GM19467 (cell line): ENCODE measurements around the gene NTF3.
"Not testable (repeated sequence)": the region's sequence is repeated elsewhere in the genome, so short reads cannot be mapped to it uniquely, and the experiment has no call there.

Experiments used
- ATAC-seq: cut with Tn5 transposase; IDR thresholded peaks from one replicate; pipeline ENCODE4 v1.9.1; 2021; ENCODE audit warnings: mild to moderate bottlenecking, moderate library complexity; ENCODE audit not compliant: unreplicated experiment

Gene NTF3

GRCh38 chr12:5524769-5525436 is 93.0 kb downstream of the NTF3 start:
- no peak for ATAC-seq

DNA sequence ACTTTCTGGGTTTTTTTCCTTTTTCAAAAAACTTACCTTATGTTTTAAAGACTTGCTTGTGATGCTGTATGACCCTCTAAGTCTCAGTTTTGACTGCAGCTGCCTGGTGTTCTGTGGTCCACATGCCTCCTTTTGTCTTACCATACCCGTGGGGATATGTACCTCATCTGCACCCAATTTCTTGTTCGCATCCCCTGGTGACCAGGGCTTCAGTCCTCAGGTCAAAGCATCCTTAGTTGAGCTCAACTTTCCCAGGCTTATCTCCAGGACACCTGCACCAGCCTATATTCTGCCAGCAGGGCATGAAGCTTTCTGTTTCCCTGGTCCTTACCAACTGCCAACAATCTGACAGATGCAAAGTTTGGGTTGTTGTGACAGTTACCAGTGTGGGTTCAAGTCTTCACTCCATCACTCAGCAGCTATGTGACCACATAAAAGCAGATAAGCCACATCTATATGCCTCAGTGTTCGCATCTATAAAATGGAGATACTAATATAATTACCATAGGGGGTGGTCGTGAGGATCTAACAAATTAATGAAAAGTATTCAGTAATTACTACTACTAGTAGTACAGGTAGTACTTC is 94.0 kb downstream of the NTF3 start:
- no peak for ATAC-seq

DNA sequence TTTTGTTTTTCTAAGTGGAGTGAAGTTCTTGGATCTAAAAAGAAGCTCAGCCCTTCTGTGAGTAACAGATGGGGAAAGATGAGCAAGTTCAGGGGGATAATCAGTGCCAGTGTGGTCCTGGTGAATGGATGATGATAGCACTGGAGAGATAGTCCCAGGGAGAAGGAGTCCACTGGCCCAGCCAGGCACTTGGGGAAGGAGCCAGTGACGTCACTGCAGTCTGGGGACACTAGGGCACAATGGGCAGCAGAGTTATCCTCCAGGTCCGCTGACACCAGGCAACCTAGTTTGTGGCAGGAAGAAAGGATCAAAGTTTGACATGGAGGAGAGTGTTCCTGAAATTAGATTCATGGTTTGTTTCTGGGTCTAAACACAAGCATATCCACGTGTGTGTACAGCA is 101.5 kb downstream of the NTF3 start:
- no peak for ATAC-seq

DNA sequence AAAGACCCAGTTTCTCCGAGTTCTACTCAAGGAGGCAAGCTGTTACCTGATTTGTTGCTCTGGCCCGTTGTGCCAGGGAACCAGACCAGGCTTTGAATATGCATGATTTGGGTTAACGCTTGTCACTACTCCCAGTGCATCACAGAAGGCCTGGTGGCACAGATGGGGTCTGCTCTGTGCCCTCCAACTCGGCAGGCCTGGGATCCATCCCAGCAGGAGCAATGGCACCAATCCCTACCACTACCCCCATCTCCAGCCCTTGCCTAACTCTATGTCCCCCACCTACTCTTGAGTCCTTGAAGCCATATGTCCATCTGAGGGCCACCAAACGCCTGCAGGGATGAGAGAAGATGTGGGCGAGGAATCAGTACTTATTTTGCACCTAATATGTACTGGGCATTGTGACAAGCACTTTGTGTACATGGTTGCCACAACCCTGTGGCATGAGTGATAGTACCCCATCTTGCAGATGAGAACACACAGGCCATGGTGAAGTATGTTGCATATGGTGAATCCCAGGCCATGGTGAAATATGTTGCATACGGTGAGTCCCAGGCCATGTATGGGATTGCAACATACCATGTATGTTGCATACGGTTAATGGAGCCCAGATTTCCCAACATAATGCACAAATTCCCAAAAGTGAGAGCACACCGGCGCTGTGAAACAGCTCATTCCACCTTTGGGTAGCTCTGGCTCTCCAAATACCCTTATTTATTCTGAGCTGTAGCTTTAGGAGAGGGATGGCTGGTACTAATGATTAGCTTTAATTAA is 102.7 kb downstream of the NTF3 start:
- no peak for ATAC-seq

GRCh38 chr12:5535541-5535940 is 103.6 kb downstream of the NTF3 start:
- ATAC-seq: no peak

- not testable (repeated sequence) for ATAC-seq
Measured at GRCh38 chr12:5537026-5537615, 105.2 kb downstream of the NTF3 start.

DNA sequence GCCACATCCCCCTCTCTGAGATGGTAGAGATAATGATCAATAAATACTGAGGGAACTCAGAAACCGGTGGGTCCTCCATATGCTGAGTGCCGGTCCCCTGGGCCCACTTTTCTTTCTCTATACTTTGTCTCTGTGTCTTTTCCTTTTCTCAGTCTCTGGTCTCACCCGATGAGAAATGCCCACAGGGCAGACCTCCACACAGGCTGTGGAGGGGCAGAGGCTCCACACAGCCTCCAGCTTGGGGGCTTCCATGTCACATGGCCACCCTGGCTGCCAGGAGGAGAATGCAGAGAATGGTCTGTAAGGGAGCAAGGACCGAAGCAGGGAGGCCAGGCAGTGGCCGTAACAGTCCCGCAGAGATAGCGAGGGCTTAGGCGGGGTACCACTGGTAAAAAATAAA is 105.9 kb downstream of the NTF3 start:
- no peak for ATAC-seq
